Forelimb muscle (tissue), 1 donor: ENCODE results near the gene SAT2. TPM values are rescaled to one million over a fixed set of nuclear protein-coding genes. Genes with fewer than 3 reads are reported as not detected.

Experiments used
- polyA plus RNA-seq: library from polyadenylated mRNA; unstranded; fragments of 120-200 nt; gene quantifications from one replicate; pipeline ENCODE4 v1.2.1, GENCODE V29; 2013; ENCODE audit not compliant: insufficient read length

SAT2 gene
- polyA plus RNA-seq, 1 donor: 61.7 TPM

Other genes with a start within 250 kb of the SAT2 start
- gene TNK1, start 246.7 kb downstream of the SAT2 start, polyA plus RNA-seq: 0.71 TPM
- gene PLSCR3, start 233.3 kb downstream of the SAT2 start, polyA plus RNA-seq: 27.7 TPM
- gene TMEM256, start 223.7 kb downstream of the SAT2 start, polyA plus RNA-seq: 55.6 TPM
- gene NLGN2, start 220.0 kb downstream of the SAT2 start, polyA plus RNA-seq: 24.5 TPM
- not detected for gene SPEM1, start 207.5 kb downstream of the SAT2 start, polyA plus RNA-seq
- not detected for gene SPEM2, start 202.2 kb downstream of the SAT2 start, polyA plus RNA-seq
- gene SPEM3, start 199.0 kb downstream of the SAT2 start, polyA plus RNA-seq: not detected
- gene TMEM102, start 192.4 kb downstream of the SAT2 start, polyA plus RNA-seq: 0.87 TPM
- gene FGF11, start 188.3 kb downstream of the SAT2 start, polyA plus RNA-seq: 1.4 TPM
- 89.3 TPM for gene CHRNB1, start 182.8 kb downstream of the SAT2 start, polyA plus RNA-seq
- gene ZBTB4, start 148.2 kb downstream of the SAT2 start, polyA plus RNA-seq: 25.1 TPM
- 0.15 TPM for gene SLC35G6, start 146.4 kb downstream of the SAT2 start, polyA plus RNA-seq
- gene POLR2A, start 143.5 kb downstream of the SAT2 start, polyA plus RNA-seq: 53.3 TPM
- gene TNFSF12, start 78.8 kb downstream of the SAT2 start, polyA plus RNA-seq: 25.8 TPM
- 2.6 TPM for gene TNFSF13, start 69.1 kb downstream of the SAT2 start, polyA plus RNA-seq
- gene SENP3, start 65.9 kb downstream of the SAT2 start, polyA plus RNA-seq: 31.7 TPM
- 25.6 TPM for gene CD68, start 48.2 kb downstream of the SAT2 start, polyA plus RNA-seq
- gene MPDU1, start 44.0 kb downstream of the SAT2 start, polyA plus RNA-seq: 43.1 TPM
- gene SOX15, start 37.7 kb downstream of the SAT2 start, polyA plus RNA-seq: 1.7 TPM
- gene FXR2, start 12.9 kb downstream of the SAT2 start, polyA plus RNA-seq: 38.5 TPM
- gene SHBG, start 2.3 kb upstream of the SAT2 start, polyA plus RNA-seq: 0.51 TPM
- gene ATP1B2, start 23.1 kb upstream of the SAT2 start, polyA plus RNA-seq: 33.9 TPM
- 32.3 TPM for gene TP53, start 59.7 kb upstream of the SAT2 start, polyA plus RNA-seq
- 6.6 TPM for gene WRAP53, start 60.7 kb upstream of the SAT2 start, polyA plus RNA-seq
- gene EFNB3, start 77.4 kb upstream of the SAT2 start, polyA plus RNA-seq: 4.4 TPM
- gene DNAH2, start 89.9 kb upstream of the SAT2 start, polyA plus RNA-seq: 4.3 TPM
- gene KDM6B, start 206.4 kb upstream of the SAT2 start, polyA plus RNA-seq: 15.4 TPM
- gene TMEM88, start 227.2 kb upstream of the SAT2 start, polyA plus RNA-seq: 23.0 TPM
- gene NAA38, start 229.7 kb upstream of the SAT2 start, polyA plus RNA-seq: 54.2 TPM
- 7.2 TPM for gene CYB5D1, start 230.2 kb upstream of the SAT2 start, polyA plus RNA-seq